Keratinocyte (primary cell): ENCODE results near the gene ADAMTS17.

ENCODE experiments used
- CTCF ChIP-seq, 3 experiments: IDR thresholded peaks in 1 of 3; conservative IDR thresholded peaks in 1 of 3; optimal IDR thresholded peaks in 1 of 3; 2 replicates in 2 of 3; 3 replicates in 1 of 3; pipeline versions ENCODE3 to v1.5.1; 2011; ENCODE audit warnings: low read length in 3 of 3, mild to moderate bottlenecking in 3 of 3, moderate library complexity in 2 of 3, control low read depth in 1 of 3, inconsistent platforms in 1 of 3; ENCODE audit not compliant: insufficient read depth in 2 of 3; ENCODE audit errors: extremely low read depth in 1 of 3
- EZH2 ChIP-seq: IDR thresholded peaks from one replicate; pipeline ENCODE4 v1.6.1; 2012; ENCODE audit warnings: inconsistent platforms, mild to moderate bottlenecking, low read length, moderate library complexity

GRCh38 chr15:99969261-99969920 lies 372.4 kb downstream of the ADAMTS17 start:
- TF ChIP-seq CTCF (optimal IDR thresholded peaks at IDR 0.05 in 1 of 3, IDR thresholded peaks at IDR 0.05 in 1 of 3, conservative IDR thresholded peaks at IDR 0.05 in 1 of 3; ENCODE audit: extremely low read depth in 1 of 3, insufficient read depth in 2 of 3, low read length in 3 of 3) (no peak), EZH2 (no peak)
